ENCODE measurements around the gene SMYD5.
A peak's percentile ranks its signal among the peaks of the same experiment; 100 is the strongest.
"Not testable (repeated sequence)": the region's sequence is repeated elsewhere in the genome, so short reads cannot be mapped to it uniquely, and the experiment has no call there.

SMYD5 gene

DNA sequence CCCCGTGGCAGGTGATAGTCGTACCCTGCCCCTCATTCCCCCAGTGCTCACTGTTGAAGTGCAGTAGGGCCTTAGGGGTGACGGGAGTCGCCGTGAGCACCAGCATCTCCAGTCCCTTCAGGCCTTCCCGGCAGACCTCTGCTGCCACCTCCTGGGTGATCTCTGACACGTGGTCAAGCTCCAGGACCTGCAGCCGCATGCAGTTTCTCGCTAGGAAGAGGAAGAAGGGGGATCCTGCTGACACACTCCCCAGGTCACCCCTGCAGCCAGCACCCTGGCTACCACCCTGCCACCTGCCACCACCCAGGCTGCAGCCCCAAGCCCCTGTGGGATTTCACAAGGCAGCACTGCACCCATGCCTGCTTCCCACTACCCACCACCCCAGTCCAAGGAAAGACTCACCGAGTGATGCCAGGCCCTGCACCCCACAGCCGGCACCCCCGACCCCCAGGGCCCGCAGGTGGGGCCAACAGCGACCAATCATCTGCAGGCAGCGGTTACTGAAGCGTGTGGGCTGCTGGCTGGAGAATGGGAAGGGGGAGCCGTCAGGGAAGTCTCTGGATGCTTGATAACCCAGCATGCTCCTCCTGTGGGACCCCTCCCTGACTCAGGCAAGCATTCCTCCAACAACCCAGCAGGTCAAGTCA lies 46.4 kb downstream of the SMYD5 start:
- peak; percentile 41 for DNase-seq (ENCODE audit: low read depth)

DNA sequence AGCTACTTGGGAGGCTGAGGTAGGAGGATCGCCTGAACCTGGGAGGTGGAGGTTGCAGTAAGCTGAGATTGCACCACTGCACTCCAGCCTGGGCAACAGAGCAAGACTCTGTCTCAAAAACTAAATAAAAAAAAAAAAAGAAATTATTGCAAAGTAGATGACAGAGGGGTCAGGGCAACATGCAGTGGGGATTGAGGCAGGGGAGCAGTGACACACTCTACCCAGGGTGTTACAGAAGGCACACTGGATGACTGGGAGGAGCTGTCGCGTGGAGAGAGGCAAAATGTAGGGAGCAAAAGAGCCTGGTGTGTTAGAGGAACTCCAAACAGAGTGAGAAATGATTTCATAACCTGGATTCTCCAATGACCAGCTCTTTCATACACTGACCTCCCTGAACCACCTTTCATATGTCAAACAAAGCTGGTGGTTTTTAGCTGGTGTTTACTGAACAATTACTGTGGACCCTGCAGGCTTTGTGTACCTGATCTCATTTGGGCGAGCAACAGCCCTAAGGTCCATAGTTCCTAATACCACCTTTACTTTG lies 48.1 kb downstream of the SMYD5 start:
- no peak for DNase-seq (ENCODE audit: low read depth)

DNA sequence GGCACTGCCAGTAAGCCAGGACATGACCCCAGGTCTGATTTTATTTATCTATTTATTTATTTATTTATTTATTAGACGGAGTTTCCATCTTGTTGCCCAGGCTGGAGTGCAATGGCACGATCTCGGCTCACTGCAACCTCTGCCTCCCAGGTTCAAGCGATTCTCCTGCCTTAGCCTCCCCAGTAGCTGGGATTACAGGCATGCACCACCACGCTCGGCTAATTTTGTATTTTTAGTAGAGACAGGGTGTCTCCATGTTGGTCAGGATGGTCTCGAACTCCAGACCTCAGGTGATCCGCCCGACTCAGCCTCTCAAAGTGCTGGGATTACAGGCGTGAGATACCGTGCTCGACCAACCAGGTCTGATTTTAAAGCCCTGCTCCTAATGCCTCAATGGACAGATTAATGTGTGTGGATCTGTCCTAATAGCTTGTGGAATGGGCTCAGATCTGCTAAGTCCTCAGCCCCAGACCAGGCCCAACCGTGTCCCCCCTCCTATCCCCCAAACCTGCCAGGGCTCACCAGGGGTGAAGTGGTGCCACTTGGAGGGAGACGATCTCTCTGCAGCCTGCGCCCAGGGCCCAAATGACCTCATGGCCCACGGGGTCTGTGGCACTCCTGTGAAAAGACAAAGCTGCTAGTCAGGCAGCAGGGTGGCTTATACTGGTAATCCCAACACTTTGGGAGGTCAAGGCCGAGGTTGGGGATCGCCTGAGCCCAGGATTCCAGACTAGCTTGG lies 48.8 kb downstream of the SMYD5 start:
- not testable (repeated sequence) for DNase-seq (ENCODE audit: low read depth)

DNA sequence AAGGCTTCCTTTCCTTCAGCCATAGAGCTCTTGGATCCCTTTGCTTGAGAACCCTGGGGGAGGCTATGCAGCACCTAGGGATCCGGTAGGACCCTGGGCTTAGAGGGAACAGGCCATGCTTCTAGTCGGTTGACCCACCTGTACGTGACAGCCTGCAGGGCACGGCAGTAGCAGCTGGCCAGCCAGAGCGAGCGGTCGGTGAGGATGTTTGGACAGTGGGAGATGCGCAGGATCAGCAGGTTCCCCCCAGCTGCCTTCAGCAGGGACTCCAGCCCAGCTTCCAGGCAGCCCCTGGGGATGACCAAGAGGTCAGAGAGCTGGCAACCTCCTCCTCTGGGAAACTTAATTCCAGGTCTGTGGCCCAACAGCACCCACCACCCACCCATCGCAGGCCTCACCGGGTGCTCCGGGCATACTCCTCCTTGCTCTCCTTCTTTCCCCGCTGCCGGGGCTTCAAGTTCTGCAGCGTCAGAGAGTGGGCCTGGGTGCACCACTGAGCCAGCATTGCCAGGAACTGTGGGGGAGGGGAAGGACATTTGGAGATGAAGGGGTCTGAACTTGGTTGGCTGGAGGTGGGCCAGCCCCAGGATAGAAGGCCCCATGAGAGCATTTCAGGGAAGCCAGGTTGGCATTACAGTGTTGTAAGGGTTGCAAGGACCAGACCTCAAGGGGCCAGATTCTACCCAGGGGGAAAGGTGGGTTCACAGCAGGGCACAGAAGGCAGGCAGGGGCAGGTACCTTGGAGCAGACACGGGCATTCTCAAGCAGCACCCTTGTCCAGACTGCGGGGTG lies 49.7 kb downstream of the SMYD5 start:
- DNase-seq (ENCODE audit: low read depth): no peak

DNA sequence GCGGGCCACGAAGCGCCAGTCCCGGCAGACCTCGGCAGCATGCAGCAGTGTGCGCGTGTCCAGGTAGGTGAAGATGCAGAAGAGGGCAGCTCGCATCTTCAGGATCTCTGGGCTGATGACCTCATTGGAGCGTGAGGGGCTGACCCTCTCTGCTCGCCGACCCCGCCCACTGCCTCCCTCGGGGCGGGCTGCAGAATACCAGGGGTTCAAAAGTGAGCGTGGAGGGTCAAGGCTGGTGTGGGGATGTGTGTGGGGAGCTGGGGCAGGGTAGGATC lies 50.2 kb downstream of the SMYD5 start:
- no peak for DNase-seq (ENCODE audit: low read depth)

DNA sequence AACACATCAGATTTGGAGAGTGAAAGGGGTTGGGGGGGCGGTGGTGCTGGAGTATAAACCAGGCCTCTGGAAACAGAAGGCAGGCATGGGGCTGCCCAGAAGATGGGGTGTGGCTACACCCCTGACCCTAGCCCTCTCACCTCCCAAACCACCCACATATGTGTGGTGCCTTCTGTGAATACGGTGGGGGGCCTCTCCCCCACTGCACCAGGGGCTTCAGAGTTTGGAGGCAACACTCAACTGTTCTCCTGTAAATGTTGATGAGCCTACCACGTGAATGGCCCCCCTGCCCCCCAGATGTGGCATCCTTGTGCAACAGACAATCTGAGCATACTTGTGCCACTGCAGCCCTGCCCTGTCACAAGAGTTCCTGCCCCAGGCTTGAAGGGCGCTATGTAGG lies 50.7 kb downstream of the SMYD5 start:
- DNase-seq (ENCODE audit: low read depth): no peak

DNA sequence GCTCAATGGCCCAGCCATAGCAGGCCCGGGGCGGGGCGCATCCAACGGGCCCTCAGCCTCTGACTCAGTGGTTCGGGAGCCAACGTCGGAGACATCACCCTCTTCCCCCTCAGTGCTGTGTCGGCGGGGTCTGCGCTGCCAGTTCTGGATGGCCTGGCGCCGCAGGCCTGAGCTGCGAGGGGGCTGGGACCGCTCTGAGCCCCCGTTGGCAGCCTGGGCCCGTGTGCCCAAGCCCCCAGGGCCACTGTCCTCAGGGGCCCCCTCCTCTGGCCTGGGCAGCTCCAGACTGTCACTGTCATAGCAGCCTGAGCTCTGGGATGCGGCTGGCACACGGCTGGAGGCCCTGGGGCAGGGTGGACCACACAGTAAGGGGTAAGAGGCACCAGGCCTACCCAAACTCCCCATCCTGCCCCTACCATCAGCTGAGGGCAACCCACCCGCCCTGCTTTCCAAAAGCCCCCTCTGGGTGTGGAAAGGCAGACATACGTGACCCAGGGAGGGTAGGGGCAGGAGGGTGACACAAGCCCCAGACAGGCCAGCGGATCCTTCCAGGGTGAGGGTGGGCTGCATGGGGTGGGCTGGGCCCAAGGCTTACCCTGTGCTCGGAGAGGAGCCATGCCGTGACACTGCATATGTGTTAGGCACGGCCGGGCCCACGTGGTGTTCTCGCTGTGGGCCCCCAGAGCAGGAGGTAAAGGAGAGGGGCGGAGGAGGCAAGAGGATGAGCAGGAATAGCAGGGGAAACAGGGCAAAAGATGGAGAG lies 51.4 kb downstream of the SMYD5 start:
- DNase-seq (ENCODE audit: low read depth): no peak

DNA sequence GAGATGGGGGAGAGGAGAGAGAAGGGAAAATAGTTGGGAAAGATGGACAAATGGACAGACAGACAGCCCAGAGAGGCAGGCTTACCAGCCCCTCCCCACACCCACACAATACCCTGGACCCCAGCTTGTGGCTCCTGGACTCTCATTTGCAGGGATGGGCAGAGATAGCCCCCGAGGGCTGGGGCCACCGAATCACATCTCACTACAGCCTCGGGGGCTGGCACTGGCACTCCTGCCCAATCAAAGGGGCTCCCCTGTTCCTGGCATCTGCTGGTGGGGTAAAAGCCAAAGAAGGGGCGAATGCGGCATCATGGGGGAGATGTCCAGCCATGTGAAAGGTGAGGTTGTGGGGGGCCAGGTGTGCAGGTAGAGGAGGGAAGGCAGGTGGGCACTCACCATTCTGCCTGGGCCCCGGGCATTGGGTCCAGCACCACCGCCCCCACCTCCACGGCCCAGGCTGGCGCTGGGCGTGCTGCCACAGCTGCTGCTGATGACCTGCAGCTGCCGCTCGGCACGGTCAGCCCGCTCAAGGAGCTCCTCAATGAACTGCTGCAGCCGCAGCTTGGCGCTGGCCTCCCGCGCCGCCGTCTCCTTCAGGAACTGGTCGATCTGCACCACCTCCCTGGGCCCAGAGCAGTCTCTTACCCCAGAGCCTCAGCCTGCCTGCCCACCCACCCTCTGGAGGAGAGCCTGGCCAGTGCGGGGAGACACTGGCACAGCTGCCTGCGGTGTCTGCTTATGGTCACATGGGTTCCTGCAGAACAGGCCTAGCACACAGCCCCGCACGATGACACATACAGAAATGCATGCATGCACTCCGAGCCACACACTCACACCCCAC lies 52.2 kb downstream of the SMYD5 start:
- DNase-seq (ENCODE audit: low read depth): no peak

DNA sequence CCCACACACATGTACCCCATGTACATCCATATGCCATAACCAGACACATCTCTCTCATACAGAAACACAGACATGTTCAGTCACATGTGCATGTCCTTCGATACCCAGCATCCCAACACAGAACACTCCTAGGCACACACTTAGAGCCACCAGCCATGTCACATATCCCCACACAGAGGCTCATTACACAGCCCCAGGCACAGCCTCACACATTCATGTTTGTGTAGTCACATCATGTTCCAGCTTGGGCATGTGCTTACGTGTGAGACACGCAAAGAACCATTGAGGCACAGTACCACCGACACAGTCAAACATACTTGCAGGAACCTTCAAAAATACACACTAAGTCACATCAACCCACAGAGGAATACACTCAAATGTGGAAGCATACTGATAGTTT lies 53.0 kb downstream of the SMYD5 start:
- DNase-seq (ENCODE audit: low read depth): no peak

DNA sequence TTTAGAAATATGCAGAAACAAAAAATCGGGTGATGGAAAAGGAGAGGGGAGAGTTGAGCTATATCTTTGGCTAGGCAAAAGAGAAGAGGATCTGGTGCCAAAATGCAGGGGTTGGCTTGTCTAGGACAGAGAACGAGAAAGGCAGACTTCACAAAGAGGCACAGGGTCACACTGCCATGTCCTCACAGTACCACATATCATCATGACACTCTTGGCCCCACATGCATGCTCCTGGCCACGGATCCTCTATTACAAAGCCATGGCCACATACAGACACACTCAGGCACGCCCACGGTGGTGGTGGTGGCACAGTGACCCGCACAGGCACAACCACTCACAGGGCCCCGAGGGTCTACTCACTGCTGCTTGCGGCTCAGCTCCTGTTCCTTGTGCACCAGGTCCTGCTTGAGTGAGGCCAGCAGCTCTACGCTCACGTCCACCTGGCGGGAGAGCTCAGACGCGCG lies 54.4 kb downstream of the SMYD5 start:
- DNase-seq (ENCODE audit: low read depth): no peak

DNA sequence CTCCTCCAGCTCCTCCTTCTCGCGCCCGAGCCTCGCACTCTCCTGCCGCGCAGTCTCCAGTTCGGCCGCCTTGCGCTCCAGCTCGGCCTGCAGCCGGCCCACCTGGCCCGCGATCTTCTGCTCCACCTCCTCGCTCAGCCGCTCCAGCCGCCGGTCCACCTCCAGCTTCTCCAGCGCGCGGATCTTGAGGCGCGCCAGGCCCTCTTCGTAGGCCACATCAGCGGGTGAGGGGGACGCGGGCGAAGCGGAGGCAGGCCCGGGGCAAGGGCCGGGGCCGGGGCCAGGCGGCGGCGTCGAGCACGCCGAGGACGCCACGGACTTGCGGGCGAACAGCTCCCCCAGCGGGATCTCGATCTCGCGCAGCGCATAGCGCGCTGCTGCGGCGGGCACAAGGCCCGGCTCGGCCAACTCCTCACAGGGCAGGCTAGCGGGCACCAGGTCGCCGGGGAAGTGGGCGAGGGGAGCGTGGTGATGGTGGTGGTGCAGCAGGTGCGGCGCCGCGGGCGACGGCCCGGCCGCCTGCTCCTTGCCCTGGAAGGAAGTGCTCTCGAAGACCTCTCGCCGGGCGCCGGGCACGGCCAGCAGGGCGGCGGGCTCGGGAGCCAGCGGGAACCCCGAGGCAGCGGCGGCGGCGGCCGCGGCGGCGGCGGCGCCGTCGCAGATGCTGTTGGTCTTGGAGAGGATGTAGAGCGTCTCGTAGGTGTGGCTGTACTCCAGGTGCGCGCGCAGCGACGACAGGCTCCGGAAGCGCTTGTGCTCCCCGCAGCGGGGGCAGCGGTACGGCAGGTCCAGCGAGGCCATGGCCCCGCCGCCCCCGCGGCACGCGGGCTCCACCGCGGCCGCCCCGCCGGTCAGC lies 55.0 kb downstream of the SMYD5 start:
- no peak for DNase-seq (ENCODE audit: low read depth)

DNA sequence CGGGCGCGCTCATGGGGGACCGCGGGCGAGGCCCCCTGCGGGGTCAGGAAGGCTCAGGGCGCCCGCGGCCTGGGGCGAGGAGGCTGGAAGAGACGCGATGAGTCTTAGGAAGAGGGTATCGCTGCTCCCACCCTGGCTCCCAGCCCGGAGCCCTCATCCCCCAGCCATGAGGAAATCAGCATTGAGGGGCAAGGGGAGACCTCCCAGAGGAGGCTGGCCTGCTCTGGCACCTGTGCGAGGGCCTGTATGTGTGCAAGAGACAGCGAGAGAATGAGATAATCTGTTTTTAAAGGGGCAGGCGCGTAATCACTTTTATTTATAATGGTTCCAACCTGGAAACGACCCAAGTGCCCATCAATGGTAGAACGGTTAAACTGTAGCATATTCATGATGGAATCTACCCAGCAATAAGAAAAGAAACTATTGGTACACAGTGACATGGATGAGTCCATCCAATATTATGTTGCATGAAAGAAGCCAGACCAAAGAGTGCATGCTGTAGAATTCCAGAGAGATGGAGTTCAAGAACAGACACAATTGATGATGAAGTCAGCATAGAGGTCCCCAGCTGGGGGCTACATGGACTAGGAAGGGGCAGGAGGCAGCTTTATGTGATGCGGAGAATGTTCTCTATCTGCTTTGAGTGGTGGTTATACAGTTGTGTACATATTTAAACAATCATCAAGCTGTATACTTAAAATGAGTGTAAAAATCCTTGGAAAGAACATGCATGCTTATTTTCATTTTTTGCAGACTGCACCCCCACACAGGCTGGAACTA lies 55.8 kb downstream of the SMYD5 start:
- no peak for DNase-seq (ENCODE audit: low read depth)

DNA sequence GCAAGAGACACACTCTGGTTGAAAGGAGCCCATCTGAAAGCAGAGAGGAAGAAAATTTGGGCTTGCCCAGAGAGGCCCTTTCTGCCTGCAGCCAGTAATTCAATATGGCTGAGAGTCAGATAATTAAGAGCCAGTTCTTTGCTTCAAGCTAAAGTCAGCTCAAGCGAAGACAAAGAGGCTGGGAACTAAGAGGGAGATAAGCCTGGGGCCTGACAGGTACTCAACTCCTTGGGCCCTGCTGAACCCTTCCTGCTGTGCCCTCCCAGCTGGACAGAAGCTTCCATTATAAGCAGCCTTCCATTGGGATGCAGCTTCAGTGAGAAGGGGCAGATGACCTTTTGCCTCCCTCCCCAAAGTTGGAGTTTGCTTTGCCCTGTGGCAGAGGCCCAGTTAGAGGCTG lies 58.2 kb downstream of the SMYD5 start:
- DNase-seq (ENCODE audit: low read depth): no peak

Data from CMK (cell line).